GM19193 (cell line): ENCODE results near the gene PARD6B.

Experiments
- POLR2A ChIP-seq: IDR thresholded peaks from 4 replicates; pipeline ENCODE4 v1.6.1; 2011; ENCODE audit not compliant: insufficient read depth, insufficient read length; ENCODE audit errors: extremely low read depth

PARD6B gene

GRCh38 chr20:50776122-50776817 is 44.9 kb downstream of the PARD6B start:
- TF ChIP-seq POLR2A = no peak

DNA sequence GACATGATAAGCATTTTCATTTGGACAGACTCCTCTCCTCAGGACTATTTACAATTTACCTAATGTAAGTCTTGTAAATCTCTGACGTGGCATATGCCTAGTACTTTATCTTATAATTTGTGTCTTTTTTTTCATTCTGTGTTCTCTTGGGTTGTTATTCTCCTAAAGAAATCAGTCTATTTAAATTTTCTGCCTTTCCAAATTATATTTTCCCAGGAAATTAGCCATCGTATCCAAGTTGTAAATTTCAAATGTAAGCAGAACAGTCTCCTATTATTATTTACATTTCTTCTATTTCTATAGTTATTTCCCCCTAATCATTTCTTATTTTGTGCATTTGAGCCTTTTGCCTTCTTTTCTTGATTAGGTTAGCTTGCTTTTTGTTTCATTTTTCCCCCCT is 46.0 kb downstream of the PARD6B start:
- TF ChIP-seq POLR2A = no peak

DNA sequence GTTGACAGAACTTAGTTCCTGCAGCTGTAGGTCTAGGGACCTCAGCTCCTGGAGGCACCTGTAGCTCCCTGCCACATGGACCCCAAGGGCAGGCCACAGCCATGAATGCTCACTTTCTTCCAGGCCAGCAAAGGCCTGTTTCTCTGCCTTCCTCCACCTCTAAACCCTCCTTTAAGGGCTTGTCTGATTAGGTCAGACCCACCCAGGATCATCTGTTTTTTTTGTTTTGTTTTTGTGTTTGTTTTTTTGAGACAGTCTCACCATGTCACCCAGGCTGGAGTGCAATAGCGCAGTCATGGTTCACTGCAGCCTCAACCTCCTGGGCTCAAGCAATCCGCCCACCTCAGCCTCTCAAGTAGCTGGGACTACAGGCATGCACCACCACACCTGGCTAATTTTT is 52.0 kb downstream of the PARD6B start:
- no peak for TF ChIP-seq POLR2A

GRCh38 chr20:50783903-50784302 is 52.5 kb downstream of the PARD6B start:
- TF ChIP-seq POLR2A = no peak

GRCh38 chr20:50784464-50784863 is 53.1 kb downstream of the PARD6B start:
- no peak for TF ChIP-seq POLR2A

DNA sequence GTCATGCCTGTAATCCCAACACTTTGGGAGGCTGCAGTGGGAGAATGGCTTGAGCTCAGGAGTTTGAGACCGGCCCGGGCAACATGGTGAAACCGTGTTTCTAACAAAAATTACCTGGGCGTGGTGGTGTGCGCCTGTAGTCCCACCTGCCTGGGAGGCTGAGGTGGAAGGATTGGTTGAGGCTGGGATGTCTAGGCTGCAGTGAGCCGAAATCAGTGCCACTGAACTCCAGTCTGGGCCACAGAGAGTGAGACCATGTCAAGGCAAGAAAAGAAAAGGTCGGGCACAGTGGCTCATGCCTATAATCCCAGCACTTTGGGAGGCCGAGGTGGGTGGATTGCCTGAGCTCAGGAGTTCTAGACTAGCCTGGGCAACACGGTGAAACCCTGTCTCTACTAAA is 55.3 kb downstream of the PARD6B start:
- TF ChIP-seq POLR2A = no peak

GRCh38 chr20:50787181-50787580 is 55.8 kb downstream of the PARD6B start:
- no peak for TF ChIP-seq POLR2A

GRCh38 chr20:50788045-50788991 is 56.9 kb downstream of the PARD6B start:
- no peak for TF ChIP-seq POLR2A

DNA sequence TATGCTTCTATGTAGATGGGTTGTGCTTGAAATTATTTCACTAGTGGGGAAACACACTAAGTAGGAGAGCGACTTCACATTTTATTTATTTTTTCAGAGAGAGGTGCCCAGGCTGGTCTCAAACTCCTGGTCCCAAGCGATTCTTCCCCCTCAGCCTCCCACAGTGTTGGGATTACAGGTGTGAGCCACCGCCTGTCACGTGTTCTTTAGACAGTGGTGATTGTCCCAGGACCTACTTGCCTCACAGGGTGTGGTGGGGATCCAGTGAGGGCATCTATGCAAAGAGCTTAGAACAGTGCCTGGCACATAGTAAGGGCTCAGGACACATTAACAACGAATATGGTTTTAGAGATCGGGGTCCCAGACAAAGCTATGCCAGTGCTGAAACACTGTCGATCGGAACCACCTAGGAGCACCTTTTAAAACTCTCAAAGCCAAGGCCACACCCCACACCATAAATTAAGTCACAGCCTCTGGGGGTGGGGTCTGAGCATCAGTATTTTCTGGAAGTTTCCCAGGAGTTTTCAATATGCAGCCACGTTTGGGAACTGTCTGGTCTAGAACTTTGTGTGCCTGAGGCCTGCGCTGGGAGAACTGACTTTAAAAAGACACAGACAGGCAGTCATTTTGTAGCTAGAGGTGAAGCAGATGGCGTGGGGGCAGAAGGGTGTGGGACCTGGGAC is 58.7 kb downstream of the PARD6B start:
- no peak for TF ChIP-seq POLR2A

DNA sequence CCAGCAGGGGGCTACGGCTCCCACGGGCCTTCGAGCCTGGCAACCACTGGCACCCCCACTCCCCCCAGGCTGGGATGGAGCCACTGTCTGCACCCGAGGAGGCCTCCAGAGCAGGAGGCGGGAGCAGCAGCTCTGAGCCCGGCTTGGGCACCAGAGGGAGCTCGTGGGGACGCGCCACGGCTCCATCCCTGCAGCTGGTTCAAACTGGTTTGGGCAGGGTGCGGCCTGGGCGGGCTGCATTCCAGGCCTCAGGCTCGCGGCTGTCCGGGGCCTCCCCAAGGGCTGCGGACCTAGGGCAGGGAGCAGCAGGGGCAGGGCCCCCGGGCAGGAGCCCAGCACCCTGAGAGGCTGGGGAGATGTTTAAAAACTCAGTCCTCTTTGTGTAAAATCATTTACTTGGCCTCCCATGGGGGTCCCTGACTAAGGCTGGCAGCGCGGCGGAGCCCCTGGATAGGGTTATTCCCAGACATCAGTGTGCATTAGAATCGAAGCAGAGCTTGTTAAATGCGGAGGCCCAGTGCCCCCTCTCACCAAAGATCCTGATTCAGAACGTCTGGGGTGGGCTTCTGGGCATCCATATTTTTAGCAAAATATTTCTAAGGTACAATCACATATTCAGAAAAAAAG is 59.4 kb downstream of the PARD6B start:
- peak; percentile 88 for TF ChIP-seq POLR2A

- no peak for TF ChIP-seq POLR2A
Observed at GRCh38 chr20:50792708-50793574, 61.6 kb downstream of the PARD6B start.

DNA sequence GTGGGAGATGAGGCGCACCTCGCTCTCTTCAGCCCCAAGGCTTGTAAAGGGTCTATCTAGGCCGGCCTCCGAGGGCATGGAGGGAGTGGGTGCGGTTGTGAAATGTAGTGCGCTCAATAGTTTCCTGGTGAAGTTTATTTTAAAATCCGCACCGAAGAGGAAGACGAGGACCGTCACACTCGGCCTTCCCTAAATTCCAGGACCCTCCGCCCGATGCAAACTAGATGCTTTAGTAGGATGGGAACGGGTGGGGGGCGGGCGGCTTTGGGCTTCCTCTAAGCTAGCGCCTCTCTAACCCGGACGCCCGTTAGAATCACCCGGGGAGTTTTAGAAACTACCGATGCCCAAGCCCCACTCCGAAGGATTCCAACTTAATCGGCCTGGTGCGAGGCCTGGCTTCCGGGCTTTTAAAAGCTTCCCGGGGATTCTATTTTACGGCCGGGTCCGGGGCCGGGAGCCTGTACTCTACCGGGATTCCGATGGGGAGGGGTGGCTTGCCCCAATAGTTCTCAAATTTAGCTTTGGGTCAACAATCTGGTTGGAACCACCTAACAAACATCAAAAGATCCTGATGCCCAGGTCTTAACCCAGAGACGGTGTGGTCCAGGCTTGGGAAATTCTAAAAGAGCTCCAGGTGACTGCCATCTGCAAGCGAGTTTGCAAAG is 62.9 kb downstream of the PARD6B start:
- no peak for TF ChIP-seq POLR2A

- peak; percentile 72 for TF ChIP-seq POLR2A
Observed at GRCh38 chr20:50794846-50795634, 63.7 kb downstream of the PARD6B start, which contains the start of gene BCAS4. BCAS4 (plus strand) TSS chr20:50795061; CDS start chr20:50795084, 23 bp downstream.
